ENCODE measurements around the gene ACTL10. TPM values are rescaled to one million over a fixed set of nuclear protein-coding genes. Genes with fewer than 3 reads are reported as not detected.

ACTL10 gene
- polyA plus RNA-seq, 2 of the 4 experiments (the other 2 are of a cell fraction): not detected

GRCh38 chr20:33684533-33685327, 18.0 kb downstream of the ACTL10 start:
- peak overlapping the region; percentile 85 for H3K4me3 ChIP-seq
- POLR2A ChIA-PET: interaction anchor here (1.1 kb wide), 1 partner anchor 21 kb away, joined by 4 read pairs; no protein-coding TSS in a partner anchor
- 55% methylated on average over 10 of the region's 10 CpGs for WGBS (ENCODE audit: missing lambda C conversion rate)

More at GRCh38 chr20:33684533-33685327, 18.0 kb downstream of the ACTL10 start:
- TF ChIP-seq HMGXB4 (CRISPR knock-in tag; IDR thresholded peaks at IDR 0.05; ENCODE audit: borderline replicate concordance): no peak
- no peak for TF ChIP-seq JUNB (IDR thresholded peaks at IDR 0.05)
- TF ChIP-seq RARB (CRISPR knock-in tag; IDR thresholded peaks at IDR 0.05): no peak
- no peak for TF ChIP-seq CHD2 (IDR thresholded peaks at IDR 0.05; ENCODE audit: low read length, partially characterized antibody)
- TF ChIP-seq EHMT2 (IDR thresholded peaks at IDR 0.05; ENCODE audit: low read depth): no peak
- TF ChIP-seq NFE2L2 (conservative IDR thresholded peaks at IDR 0.05; ENCODE audit: low read length): no peak
- TF ChIP-seq, protein P1, sequence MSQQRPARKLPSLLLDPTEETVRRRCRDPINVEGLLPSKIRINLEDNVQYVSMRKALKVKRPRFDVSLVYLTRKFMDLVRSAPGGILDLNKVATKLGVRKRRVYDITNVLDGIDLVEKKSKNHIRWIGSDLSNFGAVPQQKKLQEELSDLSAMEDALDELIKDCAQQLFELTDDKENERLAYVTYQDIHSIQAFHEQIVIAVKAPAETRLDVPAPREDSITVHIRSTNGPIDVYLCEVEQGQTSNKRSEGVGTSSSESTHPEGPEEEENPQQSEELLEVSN (IDR thresholded peaks at IDR 0.05; ENCODE audit: borderline replicate concordance, low read depth): no peak
- TF ChIP-seq HOXB13 (CRISPR knock-in tag; IDR thresholded peaks at IDR 0.05; ENCODE audit: low read depth): no peak
- no peak for TF ChIP-seq CHD4 (IDR thresholded peaks at IDR 0.05; ENCODE audit: borderline replicate concordance)
- TF ChIP-seq RCOR1 (IDR thresholded peaks at IDR 0.05; ENCODE audit: low read depth, low read length): no peak
- no peak for TF ChIP-seq ESRRA (IDR thresholded peaks at IDR 0.05; ENCODE audit: borderline replicate concordance, low read length)
- no peak for TF ChIP-seq CBX2 (IDR thresholded peaks at IDR 0.05; ENCODE audit: borderline replicate concordance, low read depth)
- no peak for TF ChIP-seq FOXS1 (CRISPR knock-in tag; IDR thresholded peaks at IDR 0.05)
- no peak for TF ChIP-seq HOXB5 (CRISPR knock-in tag; IDR thresholded peaks at IDR 0.05)
- no peak for TF ChIP-seq MAZ (IDR thresholded peaks at IDR 0.05; ENCODE audit: borderline replicate concordance, low read depth, low read length)
- TF ChIP-seq REST (IDR thresholded peaks at IDR 0.05): no peak
- TF ChIP-seq, protein P2, sequence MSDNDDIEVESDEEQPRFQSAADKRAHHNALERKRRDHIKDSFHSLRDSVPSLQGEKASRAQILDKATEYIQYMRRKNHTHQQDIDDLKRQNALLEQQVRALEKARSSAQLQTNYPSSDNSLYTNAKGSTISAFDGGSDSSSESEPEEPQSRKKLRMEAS (IDR thresholded peaks at IDR 0.05): no peak
- H3K4me2 ChIP-seq: peak overlapping the region; percentile 96
- peak overlapping the region; percentile 77 to 93 for H3K27ac ChIP-seq
- no peak for FAIRE-seq
- ATAC-seq: no peak
- peaks cover 24% of the 10 kb centered on the region for H3K4me1 ChIP-seq
- no peak for DNase-seq (ENCODE audit: low read depth in 1 of 2, low spot score in 1 of 2)
- no peaks in the 10 kb centered on the region for H3K9me3 ChIP-seq
- CTCF ChIA-PET: interaction anchor here (0.6 to 1.8 kb wide), 4 partner anchors 9 to 382 kb away, joined by 3 to 8 read pairs (median 4); no protein-coding TSS in a partner anchor

All from A549 (cell line).